CD4-positive, alpha-beta T cell treated with Interferon gamma for 1 hour (primary cell): ENCODE results near the gene HS6ST1.

Experiments
- DNase-seq: peaks from one replicate; pipeline ENCODE4 v3.0.0-alpha.2; 2020

HS6ST1 gene

DNA sequence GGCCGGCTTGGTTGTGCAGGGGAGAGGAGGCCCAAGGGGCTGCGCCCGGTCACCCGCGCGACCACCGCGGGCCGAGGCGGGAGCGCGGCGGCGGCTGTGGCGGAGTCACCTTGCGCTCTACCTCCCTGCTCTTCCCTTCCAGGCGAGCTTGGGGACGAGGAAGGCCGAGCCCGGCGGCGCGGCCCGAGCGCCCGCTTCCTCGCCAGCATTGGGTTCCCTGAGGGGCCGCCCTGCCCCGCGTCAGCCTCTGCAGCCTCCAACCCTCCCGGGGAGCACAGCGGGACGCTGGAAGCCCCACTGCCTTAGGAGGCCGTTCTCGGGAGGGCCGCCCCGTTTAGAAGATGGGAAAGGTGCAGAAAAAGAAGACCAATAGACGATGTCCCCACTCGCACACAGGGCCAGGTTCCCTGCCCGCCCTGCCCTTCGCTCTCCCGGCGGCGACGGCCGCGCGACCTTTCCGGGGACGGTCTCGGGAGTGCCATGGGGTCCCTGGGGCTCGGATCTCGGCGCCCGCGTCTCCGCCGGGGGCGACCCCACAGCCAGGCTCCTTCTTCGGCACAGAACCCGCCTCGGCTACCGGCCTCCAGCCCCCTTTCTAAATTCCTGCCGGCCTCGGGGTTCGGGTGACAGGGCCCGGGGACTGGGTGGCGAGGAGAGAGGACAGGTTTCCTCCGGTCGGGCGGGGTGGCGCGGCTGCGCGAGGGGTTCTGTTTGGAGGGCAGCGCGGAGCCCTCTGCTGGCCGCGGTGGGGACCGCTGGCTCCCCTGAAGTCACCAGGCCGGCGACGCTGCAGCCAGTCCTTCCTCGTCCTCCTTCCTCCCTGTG, 85.5 kb downstream of the HS6ST1 start:
- peak; percentile 77 for DNase-seq

DNA sequence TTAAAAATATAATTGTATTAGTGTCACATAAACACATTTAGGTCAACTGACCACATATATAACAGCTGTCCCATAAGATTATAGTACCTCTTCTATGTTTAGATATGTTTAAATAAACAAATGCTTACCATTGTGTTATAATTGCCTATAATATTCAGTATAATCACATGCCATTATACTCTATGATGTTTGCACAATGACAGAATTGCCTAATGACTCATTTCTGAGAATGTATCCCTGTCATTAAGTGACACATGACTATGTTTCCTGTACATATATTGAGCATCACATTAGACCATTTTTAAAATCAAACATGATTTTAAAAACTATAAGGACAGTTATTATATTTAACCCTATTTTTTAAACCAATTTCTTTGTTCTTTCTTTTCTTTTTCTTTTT, 89.8 kb downstream of the HS6ST1 start:
- DNase-seq = no peak

DNA sequence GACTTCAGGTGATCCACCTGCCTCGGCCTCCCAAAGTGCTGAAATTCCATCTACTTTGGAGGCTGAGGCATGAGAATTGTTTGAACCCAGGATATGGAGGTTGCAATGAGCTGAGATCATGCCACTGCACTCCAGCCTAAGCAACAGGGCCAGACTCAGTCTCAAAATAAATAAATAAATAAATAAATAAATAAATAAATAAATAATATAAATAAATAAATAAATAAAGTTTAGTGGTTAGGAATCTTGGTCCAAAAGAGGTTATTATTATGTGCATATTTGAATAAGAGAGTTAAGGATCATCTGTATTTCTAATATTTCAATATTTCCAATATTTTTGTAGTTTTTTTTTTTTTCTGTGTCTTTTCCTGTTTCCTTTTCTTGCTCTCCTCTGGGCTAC, 90.8 kb downstream of the HS6ST1 start:
- no peak for DNase-seq

DNA sequence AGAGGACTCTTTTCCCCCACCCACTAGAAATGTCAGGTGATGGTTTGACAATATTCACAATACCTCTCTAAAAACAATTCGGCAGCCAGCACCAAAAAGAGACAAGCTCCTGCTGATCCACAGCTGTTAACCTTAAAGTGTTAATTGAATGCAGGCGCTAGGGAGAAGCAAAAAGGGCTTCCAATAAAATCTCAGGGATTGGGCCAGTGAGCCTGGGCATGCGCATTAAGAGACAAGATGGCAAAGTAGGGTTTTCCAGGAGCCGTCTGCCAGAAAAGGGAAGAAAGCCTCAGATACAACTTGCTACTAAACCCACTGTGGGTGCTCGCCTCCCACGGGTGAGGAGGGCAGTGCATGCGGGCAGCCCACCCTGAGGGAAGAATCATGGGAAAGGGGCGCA, 98.8 kb downstream of the HS6ST1 start:
- DNase-seq = no peak

DNA sequence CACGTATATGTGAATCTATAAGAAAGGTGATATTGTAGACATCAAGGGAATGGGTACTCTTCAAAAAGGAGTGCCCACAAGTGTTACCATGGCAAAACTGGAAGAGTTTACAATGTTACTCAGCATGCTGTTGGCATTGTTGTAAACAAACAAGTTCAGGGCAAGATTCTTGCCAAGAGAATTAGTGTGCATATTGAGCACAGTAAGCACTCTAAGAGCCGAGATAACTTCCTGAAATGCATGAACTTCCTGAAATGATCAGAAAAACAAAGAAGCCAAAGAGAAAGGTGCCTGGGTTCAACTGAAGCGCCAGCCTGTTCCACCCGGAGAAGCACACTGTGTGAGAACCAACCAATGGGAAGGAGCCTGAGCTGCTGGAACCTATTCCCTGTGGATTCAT, 101.0 kb downstream of the HS6ST1 start:
- DNase-seq = no peak

DNA sequence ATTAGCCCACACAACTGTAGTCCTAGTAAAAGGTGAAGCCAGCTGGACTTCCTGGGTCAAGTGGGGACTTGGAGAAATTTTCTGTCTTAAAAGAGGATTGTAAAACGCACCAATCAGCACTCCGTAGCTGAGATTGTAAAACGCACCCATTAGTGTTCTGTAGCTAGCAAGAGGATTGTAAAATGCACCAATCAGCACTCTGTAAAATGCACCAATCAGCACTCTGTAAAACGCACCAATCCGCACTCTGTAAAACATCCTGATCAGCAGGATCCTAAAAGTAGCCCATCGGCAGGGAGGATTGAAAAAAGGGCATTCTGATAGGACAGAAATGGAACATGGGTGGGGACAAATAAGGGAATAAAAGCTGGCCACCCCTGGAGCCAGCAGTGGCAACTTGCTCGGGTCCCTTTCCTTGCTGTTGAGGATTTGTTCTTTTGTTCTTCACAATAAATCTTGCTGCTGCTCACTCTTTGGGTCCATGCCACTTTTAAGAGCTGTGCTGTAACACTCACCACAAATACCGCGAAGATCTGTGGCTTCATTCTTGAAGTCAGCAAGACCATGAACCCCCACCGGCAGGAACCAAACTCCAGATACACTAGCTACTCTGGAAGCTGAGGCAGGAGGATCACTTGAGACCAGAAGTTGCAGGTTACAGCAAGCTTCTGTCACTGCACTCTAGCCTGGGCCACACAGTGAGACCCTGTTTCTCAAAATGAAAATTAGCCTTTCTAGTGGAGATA, 102.6 kb downstream of the HS6ST1 start:
- no peak for DNase-seq
